ENCODE data around the gene PSMB3. TPM values are rescaled to one million over a fixed set of nuclear protein-coding genes. Genes with fewer than 3 reads are reported as not detected.

PSMB3 gene
- total RNA-seq, 1 experiment from 2014 or later, result 233 TPM

Small RNA genes lying within 50 kb of the gene (microRNA-seq; reads per million reads assigned to microRNA genes)
- gene MIR4726 (ENCODE audit: unreplicated experiment), result 1.9 reads per million

Other genes with a start within 250 kb of the PSMB3 start
- 12.8 TPM for gene SRCIN1, start 146.8 kb upstream of the PSMB3 start, total RNA-seq (2021; ENCODE audit: unreplicated experiment)
- 19.9 TPM for gene EPOP, start 77.8 kb upstream of the PSMB3 start, total RNA-seq (2021; ENCODE audit: unreplicated experiment)
- 50.6 TPM for gene MLLT6, start 47.5 kb upstream of the PSMB3 start, total RNA-seq (2021; ENCODE audit: unreplicated experiment)
- 45.0 TPM for gene CISD3, start 22.4 kb upstream of the PSMB3 start, total RNA-seq (2021; ENCODE audit: unreplicated experiment)
- 43.9 TPM for gene PCGF2, start 4.4 kb upstream of the PSMB3 start, total RNA-seq (2021; ENCODE audit: unreplicated experiment)
- 42.3 TPM for gene PIP4K2B, start 46.8 kb downstream of the PSMB3 start, total RNA-seq (2021; ENCODE audit: unreplicated experiment)
- 13.6 TPM for gene CWC25, start 72.6 kb downstream of the PSMB3 start, total RNA-seq (2021; ENCODE audit: unreplicated experiment)
- gene RPL23, start 101.0 kb downstream of the PSMB3 start, total RNA-seq (2021; ENCODE audit: unreplicated experiment), result 649 TPM
- 112 TPM for gene LASP1, start 117.3 kb downstream of the PSMB3 start, total RNA-seq (2021; ENCODE audit: unreplicated experiment)
- not detected for gene FBXO47, start 214.7 kb downstream of the PSMB3 start, total RNA-seq (2021; ENCODE audit: unreplicated experiment)